Cardiac atrium fibroblast (primary cell): ENCODE data around the gene PRSS57. TPM values are rescaled to one million over a fixed set of nuclear protein-coding genes. Genes with fewer than 3 reads are reported as not detected.

Experiments used
- total RNA-seq: library from RNA; depleted of rRNA; stranded (reverse); fragments of >200 nt; gene quantifications from 2 replicates; pipeline ENCODE4 v1.2.3, GENCODE V29; 2015

Gene PRSS57
- total RNA-seq: not detected in 2 replicates

GRCh38 chr19:695352-695949, at the start of gene PRSS57:
PRSS57 (minus strand) TSS chr19:695452; CDS start chr19:695430, 22 bp downstream.

GRCh38 chr19:708154-709143, 13.2 kb upstream of the PRSS57 start, which contains the start of gene PALM:
PALM (plus strand) TSS chr19:708935; CDS start chr19:709147, 212 bp downstream.

DNA sequence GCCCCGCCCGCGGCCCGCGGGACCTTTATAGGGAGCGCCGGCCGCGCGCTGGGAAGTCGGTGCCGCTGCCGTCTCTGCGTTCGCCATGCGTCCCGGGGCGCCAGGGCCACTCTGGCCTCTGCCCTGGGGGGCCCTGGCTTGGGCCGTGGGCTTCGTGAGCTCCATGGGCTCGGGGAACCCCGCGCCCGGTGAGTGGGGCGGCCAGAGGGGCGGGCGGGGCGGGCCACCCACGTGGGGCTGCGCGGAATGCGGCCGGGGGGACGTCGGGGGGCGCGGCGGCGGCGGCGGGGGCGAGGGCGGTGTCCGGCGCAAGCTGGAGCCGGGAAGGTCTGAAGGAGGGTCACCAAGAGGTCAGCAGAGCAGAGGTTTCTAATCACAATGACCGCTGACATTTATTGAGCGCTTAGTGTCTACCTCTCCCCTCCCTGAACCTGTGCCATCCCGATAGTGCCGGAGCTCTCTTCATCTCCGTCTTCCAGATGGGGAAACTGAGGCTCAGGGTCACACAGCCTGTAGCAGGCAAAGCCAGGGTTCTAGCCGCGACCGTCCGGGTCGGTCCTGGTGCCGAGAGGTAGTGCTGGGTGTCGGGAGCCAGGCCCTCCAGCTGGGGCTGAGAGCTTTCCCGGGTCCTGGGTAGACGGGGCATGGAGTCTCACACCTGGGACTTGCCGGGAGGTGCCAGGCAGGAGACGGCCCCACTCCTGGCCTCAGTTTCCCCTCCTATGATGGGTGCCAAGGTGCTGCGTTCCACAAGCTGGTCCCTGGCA, 18.7 kb downstream of the PRSS57 start, which contains the start of gene FSTL3:
FSTL3 (plus strand) TSS at position 54 of the 767 bp plus-strand sequence; CDS start at position 86, 32 bp downstream.

GRCh38 chr19:662962-663681, 32.1 kb downstream of the PRSS57 start, which contains the start of gene RNF126:
RNF126 (minus strand) TSS chr19:663214; CDS start chr19:663121, 93 bp downstream.

GRCh38 chr19:639253-640160, 55.7 kb downstream of the PRSS57 start, which contains the start of gene FGF22:
FGF22 (plus strand) TSS chr19:639879; CDS start chr19:639926, 47 bp downstream.

Other genes with a start within 250 kb of the PRSS57 start
- gene SHC2, start 234.4 kb downstream of the PRSS57 start, total RNA-seq: 0.32 and 0.54 TPM in 2 replicates
- gene MADCAM1, start 199.0 kb downstream of the PRSS57 start, total RNA-seq: not detected in 2 replicates
- gene TPGS1, start 188.0 kb downstream of the PRSS57 start, total RNA-seq: 28.5 and 35.2 TPM in 2 replicates
- gene CDC34, start 163.7 kb downstream of the PRSS57 start, total RNA-seq: 65.9 and 77.4 TPM in 2 replicates
- gene GZMM, start 151.4 kb downstream of the PRSS57 start, total RNA-seq: not detected in 2 replicates
- 919 and 936 TPM in 2 replicates for gene BSG, start 122.9 kb downstream of the PRSS57 start, total RNA-seq
- 4.2 and 5.6 TPM in 2 replicates for gene HCN2, start 105.6 kb downstream of the PRSS57 start, total RNA-seq
- gene POLRMT, start 61.9 kb downstream of the PRSS57 start, total RNA-seq: 14.3 and 21.5 TPM in 2 replicates
- gene FGF22, start 55.6 kb downstream of the PRSS57 start, total RNA-seq: not detected in 2 replicates
- 63.5 and 64.1 TPM in 2 replicates for gene RNF126, start 32.2 kb downstream of the PRSS57 start, total RNA-seq
- gene FSTL3, start 19.1 kb downstream of the PRSS57 start, total RNA-seq: 59.1 and 82.9 TPM in 2 replicates
- 50.1 and 56.9 TPM in 2 replicates for gene PALM, start 13.5 kb upstream of the PRSS57 start, total RNA-seq
- gene MISP, start 55.7 kb upstream of the PRSS57 start, total RNA-seq: not detected in 2 replicates
- 190 and 240 TPM in 2 replicates for gene PTBP1, start 102.0 kb upstream of the PRSS57 start, total RNA-seq
- 0.36 and 2.1 TPM in 2 replicates for gene PLPPR3, start 126.5 kb upstream of the PRSS57 start, total RNA-seq
- gene AZU1, start 132.4 kb upstream of the PRSS57 start, total RNA-seq: not detected in 2 replicates
- gene PRTN3, start 145.5 kb upstream of the PRSS57 start, total RNA-seq: 0.16 TPM in 1 of 2 replicates, not detected in the other
- gene ELANE, start 156.9 kb upstream of the PRSS57 start, total RNA-seq: 2.4 and 6.9 TPM in 2 replicates
- gene CFD, start 164.2 kb upstream of the PRSS57 start, total RNA-seq: 70.6 and 164 TPM in 2 replicates
- gene MED16, start 197.7 kb upstream of the PRSS57 start, total RNA-seq: 25.8 and 35.2 TPM in 2 replicates
- gene RNU6-9, start 198.0 kb upstream of the PRSS57 start, total RNA-seq: not detected in 2 replicates
- gene R3HDM4, start 217.8 kb upstream of the PRSS57 start, total RNA-seq: 61.7 and 64.3 TPM in 2 replicates
- not detected in 2 replicates for gene KISS1R, start 221.9 kb upstream of the PRSS57 start, total RNA-seq
- gene ARID3A, start 230.6 kb upstream of the PRSS57 start, total RNA-seq: 7.9 and 10.5 TPM in 2 replicates